Breast epithelium (tissue), 4 donors: ENCODE data around the gene SEBOX. TPM values are rescaled to one million over a fixed set of nuclear protein-coding genes. Genes with fewer than 3 reads are reported as not detected.

ENCODE experiments used
- DNase-seq, 2 donors: peaks; one replicate each; pipeline ENCODE4 v3.0.0-alpha.2; 2019; ENCODE audit warnings: low spot score in 2 of 2
- H3K27ac ChIP-seq, 2 donors: fragments of 200-600 bp; sonication (generic) in 1 of 2; one replicate each; pipeline ENCODE4 v1.5.1; 2016 to 2019; ENCODE audit warnings: mild to moderate bottlenecking in 1 of 2
- H3K27me3 ChIP-seq, 2 donors: fragments of 200-600 bp; sonication (generic) in 1 of 2; one replicate each; pipeline versions ENCODE4 v1.5.1 to v1.6.0; 2017 to 2019; ENCODE audit warnings: control low read depth in 1 of 2, mild to moderate bottlenecking in 1 of 2
- H3K36me3 ChIP-seq: fragments of 200-600 bp; one replicate; pipeline ENCODE4 v1.5.1; 2019
- H3K4me1 ChIP-seq, 2 donors: fragments of 200-600 bp; sonication (generic); one replicate each; pipeline ENCODE4 v1.5.1; 2016 to 2019; ENCODE audit warnings: control low read depth in 1 of 2
- H3K4me3 ChIP-seq, 3 donors: fragments of 200-600 bp; sonication (generic); 1 replicate in 2 of 3; 2 replicates in 1 of 3; pipeline ENCODE4 v1.5.1; 2016 to 2019; ENCODE audit warnings: mild to moderate bottlenecking in 3 of 3, moderate library complexity in 2 of 3
- H3K9me3 ChIP-seq, 2 donors: fragments of 200-600 bp; sonication (generic) in 1 of 2; one replicate each; pipeline ENCODE4 v1.5.1; 2016 to 2019; ENCODE audit warnings: control low read depth in 1 of 2
- POLR2A ChIP-seq: fragments of 450-650 bp; IDR thresholded peaks from one replicate; pipeline ENCODE4 v1.6.1; 2016; ENCODE audit warnings: antibody characterized with exemption, mild to moderate bottlenecking, moderate library complexity
- POLR2AphosphoS5 ChIP-seq, 3 donors: sonication (generic); formaldehyde crosslinking; IDR thresholded peaks; one replicate each; pipeline ENCODE4 v1.6.1; 2017; ENCODE audit warnings: antibody characterized with exemption in 3 of 3
- intact Hi-C: fragments of 100-400 bp; cut with DNase I; formaldehyde crosslinking; loops from one replicate; pipeline ENCODE4 v1.15.1; 2023; ENCODE audit warnings: low total_unique reads
- total RNA-seq, 3 donors: library from RNA; depleted of rRNA; stranded (reverse); fragments of >200 nt; gene quantifications; one replicate each; pipeline ENCODE4 v1.1.0, GENCODE V29; 2016
- TF ChIP-seq, protein P1 (sequence below), 3 donors: fragments of 450-650 bp; IDR thresholded peaks; one replicate each; pipeline ENCODE4 v1.5.1; 2016 to 2017; ENCODE audit warnings: antibody characterized with exemption in 3 of 3, mild to moderate bottlenecking in 3 of 3, moderate library complexity in 3 of 3

SEBOX gene
- total RNA-seq, 3 donors from 2014 or later: not detected

DNA sequence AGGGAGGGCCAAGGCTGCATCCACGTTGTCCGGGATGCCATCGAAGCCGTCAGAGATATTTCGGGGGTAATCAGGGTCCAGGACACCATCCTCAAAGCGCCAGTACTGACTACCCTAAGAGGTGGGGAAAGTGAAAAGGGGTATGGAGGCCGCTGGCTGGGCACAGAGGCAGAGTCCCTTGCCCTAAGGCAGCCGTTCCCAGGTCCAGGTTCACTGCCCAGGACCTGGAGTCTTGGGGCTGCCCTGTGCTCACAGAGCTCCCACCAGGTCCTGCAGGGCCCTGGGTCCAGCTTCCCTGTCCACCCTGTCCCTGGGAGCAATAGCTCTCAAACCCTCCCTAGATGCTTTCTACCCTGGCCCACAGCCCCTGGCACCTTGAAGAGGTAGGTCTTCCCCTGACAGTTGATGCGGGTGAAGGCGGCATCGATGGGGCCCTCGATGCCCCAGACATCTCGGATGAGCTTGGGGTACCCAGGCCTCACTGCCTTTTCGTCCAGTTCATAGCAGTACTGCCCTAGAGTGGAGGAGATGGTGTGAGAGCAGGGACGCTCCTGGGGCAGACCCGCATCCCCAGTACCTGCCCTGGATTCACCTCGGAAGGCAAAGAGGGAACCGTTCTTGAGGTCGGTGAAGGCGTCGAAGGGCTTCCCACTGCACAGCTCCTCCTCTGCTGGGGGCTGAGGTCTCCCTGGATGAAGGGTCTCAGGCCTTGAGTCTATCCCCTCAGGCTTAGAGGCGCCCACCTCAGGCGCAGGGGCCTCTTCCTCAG, 4.1 kb upstream of the SEBOX start:
- Histone ChIP-seq H3K27ac (no peak overlapping the region), H3K4me3 (no peak overlapping the region), H3K4me1 (no peaks in the 10 kb centered on the region), H3K36me3 (no peaks in the 10 kb centered on the region), H3K27me3 (no peaks in the 10 kb centered on the region), H3K9me3 (no peaks in the 10 kb centered on the region)
- intact Hi-C loops: no loop called here
- no peak for DNase-seq
- TF ChIP-seq POLR2A (no peak), POLR2AphosphoS5 (IDR thresholded peaks at IDR 0.05) (no peak)

DNA sequence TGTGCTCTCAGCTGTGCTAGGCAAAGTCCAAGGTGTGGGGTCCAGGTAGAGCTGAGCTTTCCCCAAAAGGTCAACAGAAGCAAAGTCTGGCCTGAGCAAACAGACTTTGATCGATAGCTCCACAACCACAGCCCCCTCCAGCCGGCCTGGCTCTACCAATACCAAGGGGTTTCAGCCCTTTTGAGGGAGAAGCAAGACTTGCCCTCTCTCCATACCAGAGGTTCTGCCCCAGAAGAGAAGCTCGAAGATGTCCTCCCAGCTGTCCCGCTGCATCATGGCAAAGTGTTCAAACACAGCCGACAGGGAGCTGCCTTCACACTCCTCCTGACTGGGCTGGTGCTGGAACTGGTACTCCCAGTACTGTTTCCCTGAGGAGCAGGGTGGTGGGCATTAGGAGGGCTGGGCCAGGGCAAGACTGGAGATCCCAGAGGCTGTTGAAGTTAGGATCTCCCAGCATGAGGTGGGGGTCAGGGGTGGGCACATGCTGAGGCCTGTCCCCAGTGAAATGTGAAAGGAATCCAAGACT, 3.4 kb upstream of the SEBOX start:
- intact Hi-C loops: no loop called here
- no peak for DNase-seq
- no peak for TF ChIP-seq POLR2AphosphoS5 (IDR thresholded peaks at IDR 0.05)
- TF ChIP-seq, protein P1, sequence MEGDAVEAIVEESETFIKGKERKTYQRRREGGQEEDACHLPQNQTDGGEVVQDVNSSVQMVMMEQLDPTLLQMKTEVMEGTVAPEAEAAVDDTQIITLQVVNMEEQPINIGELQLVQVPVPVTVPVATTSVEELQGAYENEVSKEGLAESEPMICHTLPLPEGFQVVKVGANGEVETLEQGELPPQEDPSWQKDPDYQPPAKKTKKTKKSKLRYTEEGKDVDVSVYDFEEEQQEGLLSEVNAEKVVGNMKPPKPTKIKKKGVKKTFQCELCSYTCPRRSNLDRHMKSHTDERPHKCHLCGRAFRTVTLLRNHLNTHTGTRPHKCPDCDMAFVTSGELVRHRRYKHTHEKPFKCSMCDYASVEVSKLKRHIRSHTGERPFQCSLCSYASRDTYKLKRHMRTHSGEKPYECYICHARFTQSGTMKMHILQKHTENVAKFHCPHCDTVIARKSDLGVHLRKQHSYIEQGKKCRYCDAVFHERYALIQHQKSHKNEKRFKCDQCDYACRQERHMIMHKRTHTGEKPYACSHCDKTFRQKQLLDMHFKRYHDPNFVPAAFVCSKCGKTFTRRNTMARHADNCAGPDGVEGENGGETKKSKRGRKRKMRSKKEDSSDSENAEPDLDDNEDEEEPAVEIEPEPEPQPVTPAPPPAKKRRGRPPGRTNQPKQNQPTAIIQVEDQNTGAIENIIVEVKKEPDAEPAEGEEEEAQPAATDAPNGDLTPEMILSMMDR (IDR thresholded peaks at IDR 0.05): no peak
- no peak for TF ChIP-seq POLR2A
- no peaks in the 10 kb centered on the region for H3K27me3 ChIP-seq
- H3K4me1 ChIP-seq: no peaks in the 10 kb centered on the region
- no peaks in the 10 kb centered on the region for H3K9me3 ChIP-seq
- no peaks in the 10 kb centered on the region for H3K36me3 ChIP-seq
- H3K4me3 ChIP-seq: no peak overlapping the region
- no peak overlapping the region for H3K27ac ChIP-seq

DNA sequence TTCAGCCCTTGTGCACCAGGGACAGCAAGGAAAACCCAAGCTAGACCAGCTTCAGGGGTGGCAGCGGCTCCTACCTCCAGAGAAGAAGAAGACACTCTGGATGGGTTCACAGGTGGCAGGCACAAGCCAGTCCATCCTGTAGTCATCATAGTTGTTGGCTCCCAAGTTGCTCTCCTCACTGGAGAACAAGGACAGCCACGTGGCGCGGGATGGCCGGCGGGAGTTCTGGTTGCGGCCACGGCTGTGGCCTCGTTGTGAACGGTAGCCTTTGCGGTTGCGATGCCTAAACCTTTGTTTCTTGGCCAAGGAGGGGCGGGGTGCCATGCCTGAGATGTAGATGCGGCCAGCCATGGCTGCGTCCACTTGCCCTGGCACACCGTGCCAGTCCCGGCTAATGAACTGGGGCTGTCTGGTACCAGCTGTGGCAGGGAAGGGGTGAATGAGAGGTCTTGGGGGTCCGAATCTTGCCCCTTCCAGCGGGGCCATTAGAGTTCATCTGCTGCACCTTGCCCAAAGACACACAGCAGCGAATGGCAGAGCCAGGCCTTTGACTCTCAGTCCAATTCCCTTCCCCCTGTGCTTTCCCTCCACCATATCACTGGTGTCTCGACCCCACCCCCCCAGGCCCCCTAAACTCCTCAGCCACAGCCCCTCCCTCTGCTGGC, 2.8 kb upstream of the SEBOX start:
- DNase-seq: no peak

DNA sequence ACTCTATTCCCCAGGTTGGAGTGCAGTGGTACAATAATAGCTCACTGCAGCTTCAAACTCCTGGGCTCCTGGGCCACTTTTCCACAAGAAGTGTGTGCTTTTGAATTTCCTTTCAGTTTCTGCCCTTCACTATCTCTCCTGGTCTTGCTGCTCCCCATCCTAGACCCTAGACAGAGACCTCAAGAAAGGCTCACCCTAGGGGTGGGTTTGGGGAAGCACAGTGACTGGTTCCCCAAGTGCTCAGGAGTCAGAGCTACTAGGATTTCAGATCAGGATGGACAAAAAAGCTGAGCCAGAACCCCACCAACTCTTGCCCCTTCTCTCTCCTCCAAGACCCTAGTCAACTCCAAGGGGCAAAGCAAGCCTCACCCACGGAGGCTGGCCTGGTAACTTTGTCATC, 1.6 kb upstream of the SEBOX start:
- TF ChIP-seq, protein P1 (IDR thresholded peaks at IDR 0.05): no peak
- no peak for TF ChIP-seq POLR2A
- no peak for TF ChIP-seq POLR2AphosphoS5 (IDR thresholded peaks at IDR 0.05)
- Histone ChIP-seq H3K27me3 (no peaks in the 10 kb centered on the region), H3K36me3 (no peaks in the 10 kb centered on the region), H3K9me3 (no peaks in the 10 kb centered on the region), H3K27ac (no peak overlapping the region), H3K4me1 (no peaks in the 10 kb centered on the region), H3K4me3 (no peak overlapping the region)
- intact Hi-C loops: no loop called here
- DNase-seq: no peak

More for the DNA sequence above, 2.8 kb upstream of the SEBOX start:
- Histone ChIP-seq H3K4me1 (no peaks in the 10 kb centered on the region), H3K4me3 (no peak overlapping the region), H3K36me3 (no peaks in the 10 kb centered on the region), H3K9me3 (no peaks in the 10 kb centered on the region), H3K27ac (no peak overlapping the region), H3K27me3 (no peaks in the 10 kb centered on the region)
- TF ChIP-seq, protein P1 (IDR thresholded peaks at IDR 0.05): no peak
- TF ChIP-seq POLR2AphosphoS5 (IDR thresholded peaks at IDR 0.05): no peak
- no peak for TF ChIP-seq POLR2A
- intact Hi-C loops: no loop called here

DNA sequence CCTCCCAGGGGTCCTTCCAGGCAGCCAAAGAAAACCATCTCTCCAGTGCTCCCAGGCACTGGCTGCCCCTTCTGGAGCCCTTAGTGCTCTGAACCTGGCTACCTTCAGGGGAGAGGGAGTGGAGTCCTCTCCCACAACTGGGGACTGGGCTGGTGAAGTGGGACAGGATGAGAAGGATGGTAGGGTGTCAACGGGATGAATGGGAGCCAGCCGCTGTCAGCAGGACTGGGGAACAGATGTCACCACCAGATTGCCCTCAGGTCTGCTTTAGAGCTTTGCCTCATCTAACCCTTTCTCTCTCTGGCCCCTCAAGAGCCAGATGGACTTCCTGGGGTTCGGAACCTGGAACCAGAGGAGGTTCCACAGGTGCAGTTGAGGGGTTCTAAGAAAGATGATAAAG, 488 bp upstream of the SEBOX start:
- DNase-seq: no peak
- peaks cover 6% of the 10 kb centered on the region for H3K36me3 ChIP-seq
- H3K27me3 ChIP-seq: no peaks in the 10 kb centered on the region
- intact Hi-C loops: no loop called here
- H3K4me3 ChIP-seq: no peak overlapping the region
- H3K4me1 ChIP-seq: no peaks in the 10 kb centered on the region
- H3K9me3 ChIP-seq: no peaks in the 10 kb centered on the region
- no peak overlapping the region for H3K27ac ChIP-seq
- TF ChIP-seq POLR2A: no peak
- no peak for TF ChIP-seq POLR2AphosphoS5 (IDR thresholded peaks at IDR 0.05)
- TF ChIP-seq, protein P1 (IDR thresholded peaks at IDR 0.05): no peak
